HG03571 (cell line): Measurements from ENCODE around the gene HS3ST1.
"Not testable (repeated sequence)": the region's sequence is repeated elsewhere in the genome, so short reads cannot be mapped to it uniquely, and the experiment has no call there.

Experiments
- ATAC-seq: cut with Tn5 transposase; IDR thresholded peaks from one replicate; pipeline ENCODE4 v1.9.1; 2021; ENCODE audit not compliant: unreplicated experiment

The HS3ST1 gene

GRCh38 chr4:11404431-11404830 lies 24.3 kb downstream of the HS3ST1 start:
- ATAC-seq, result no peak

- no peak for ATAC-seq
These were observed 26.5 kb downstream of the HS3ST1 start for GRCh38 chr4:11402192-11402591.

- no peak for ATAC-seq
These were observed 29.2 kb downstream of the HS3ST1 start for GRCh38 chr4:11399461-11399971.

GRCh38 chr4:11397819-11398610 lies 30.7 kb downstream of the HS3ST1 start:
- no peak for ATAC-seq

- ATAC-seq, result no peak
These were observed 31.5 kb downstream of the HS3ST1 start for GRCh38 chr4:11397146-11397545.

- ATAC-seq, result no peak
These were observed 35.1 kb downstream of the HS3ST1 start for GRCh38 chr4:11393551-11393950.

- not testable (repeated sequence) for ATAC-seq
These were observed 44.6 kb downstream of the HS3ST1 start for GRCh38 chr4:11384072-11384471.

- ATAC-seq, result no peak
These were observed 52.1 kb downstream of the HS3ST1 start for GRCh38 chr4:11376571-11376970.

GRCh38 chr4:11376146-11376545 lies 52.5 kb downstream of the HS3ST1 start:
- ATAC-seq, result no peak

- ATAC-seq, result no peak
These were observed 60.0 kb downstream of the HS3ST1 start for GRCh38 chr4:11368701-11369115.

- no peak for ATAC-seq
These were observed 61.3 kb downstream of the HS3ST1 start for GRCh38 chr4:11367371-11367770.

GRCh38 chr4:11366859-11367258 lies 61.8 kb downstream of the HS3ST1 start:
- no peak for ATAC-seq

- no peak for ATAC-seq
These were observed 63.7 kb downstream of the HS3ST1 start for GRCh38 chr4:11365039-11365438.

GRCh38 chr4:11359591-11359990 lies 69.1 kb downstream of the HS3ST1 start:
- no peak for ATAC-seq

- ATAC-seq, result no peak
These were observed 73.5 kb downstream of the HS3ST1 start for GRCh38 chr4:11355226-11355625.

GRCh38 chr4:11354531-11354930 lies 74.2 kb downstream of the HS3ST1 start:
- ATAC-seq, result no peak

- ATAC-seq, result no peak
These were observed 80.1 kb downstream of the HS3ST1 start for GRCh38 chr4:11348449-11349088.

GRCh38 chr4:11344916-11345315 lies 83.8 kb downstream of the HS3ST1 start:
- no peak for ATAC-seq

GRCh38 chr4:11343536-11343935 lies 85.2 kb downstream of the HS3ST1 start:
- no peak for ATAC-seq
